Lower leg skin (tissue), 4 donors: ENCODE measurements around the gene CYP11A1. TPM values are rescaled to one million over a fixed set of nuclear protein-coding genes. Genes with fewer than 3 reads are reported as not detected.
A peak's percentile ranks its signal among the peaks of the same experiment; 100 is the strongest.

Source experiments
- DNase-seq, 2 donors: peaks; one replicate each; pipeline ENCODE4 v3.0.0-alpha.2; 2019; ENCODE audit warnings: low spot score in 2 of 2
- H3K4me3 ChIP-seq: fragments of 200-600 bp; sonication (generic); 2 replicates; pipeline ENCODE4 v1.5.1; 2017; ENCODE audit warnings: mild to moderate bottlenecking, low read depth; ENCODE audit not compliant: poor library complexity, severe bottlenecking
- POLR2A ChIP-seq, 2 donors: fragments of 450-650 bp; IDR thresholded peaks; one replicate each; pipeline ENCODE4 v1.6.1; 2016 to 2017; ENCODE audit warnings: antibody characterized with exemption in 2 of 2, mild to moderate bottlenecking in 1 of 2, moderate library complexity in 1 of 2
- WGBS, 2 donors: methylation state at CpG; one replicate each; pipeline ENCODE4 v1.1.5; 2018; 5-methylcytosine and 5-hydroxymethylcytosine counted together
- intact Hi-C: fragments of 100-400 bp; cut with DNase I; formaldehyde crosslinking; loops from one replicate; pipeline ENCODE4 v1.15.0; 2023; ENCODE audit warnings: low total_unique reads
- total RNA-seq, 4 donors: library from RNA; depleted of rRNA; stranded (reverse); fragments of >200 nt; gene quantifications; one replicate each; pipeline ENCODE4 v1.1.0, GENCODE V29; 2016
- TF ChIP-seq, protein P1 (sequence below), 3 donors: fragments of 450-650 bp; IDR thresholded peaks; one replicate each; pipeline ENCODE4 v1.5.1; 2016; ENCODE audit warnings: antibody characterized with exemption in 3 of 3, mild to moderate bottlenecking in 3 of 3, moderate library complexity in 2 of 3

The CYP11A1 gene
- total RNA-seq, 4 donors from 2014 or later: 0.34 to 0.75 (median 0.49) TPM; not detected in 1

DNA sequence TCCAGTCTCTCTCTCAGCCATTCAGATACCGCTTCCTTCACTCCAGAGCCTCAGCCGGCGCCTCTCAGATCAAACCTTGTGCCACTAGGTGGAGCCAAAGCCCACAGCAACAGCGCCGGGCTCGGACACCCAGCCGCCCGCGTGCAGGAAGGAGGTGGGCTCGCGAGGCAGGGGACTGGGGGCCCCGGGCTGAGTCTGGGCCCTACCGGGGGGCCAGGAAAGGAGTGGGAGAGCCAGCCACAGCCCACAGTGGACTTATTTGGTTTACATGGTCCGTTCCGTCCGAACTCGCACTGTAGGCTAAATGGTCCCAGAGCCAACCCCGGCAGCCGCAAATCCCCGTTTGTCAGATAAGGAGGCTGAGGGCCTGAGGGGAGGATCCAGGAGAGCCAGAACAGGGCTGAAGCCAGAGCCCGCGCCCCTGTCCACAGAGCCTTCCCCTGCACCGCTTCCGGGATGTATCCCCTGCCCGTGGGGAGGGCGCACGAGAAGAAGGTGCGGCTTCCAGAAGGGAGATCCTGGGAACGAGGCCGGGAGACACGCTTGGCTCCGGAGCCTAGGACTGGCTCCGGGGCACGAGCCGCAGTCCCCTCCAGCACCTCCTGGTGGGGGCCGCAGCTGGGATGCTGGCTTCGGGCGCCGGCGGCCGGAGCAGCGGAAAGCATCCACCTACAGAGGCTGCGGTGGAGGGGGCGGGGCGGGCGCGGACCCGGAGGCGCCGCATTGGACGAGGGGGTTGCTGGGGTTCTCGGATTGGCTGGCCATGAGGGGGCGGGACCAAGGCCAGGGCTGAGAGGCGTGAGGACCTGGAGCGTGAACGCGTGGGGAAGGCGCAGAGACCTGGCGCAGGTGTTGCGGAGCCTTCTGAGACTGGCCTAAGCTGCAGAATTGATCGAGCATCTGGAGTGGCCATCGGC lies 6.5 kb upstream of the CYP11A1 start:
- intact Hi-C loops: loop anchor here (5.0 to 10.0 kb wide), 2 partner anchors 121 to 258 kb away; no protein-coding TSS in a partner anchor
- TF ChIP-seq POLR2A (IDR thresholded peaks at IDR 0.05): no peak
- TF ChIP-seq, protein P1, sequence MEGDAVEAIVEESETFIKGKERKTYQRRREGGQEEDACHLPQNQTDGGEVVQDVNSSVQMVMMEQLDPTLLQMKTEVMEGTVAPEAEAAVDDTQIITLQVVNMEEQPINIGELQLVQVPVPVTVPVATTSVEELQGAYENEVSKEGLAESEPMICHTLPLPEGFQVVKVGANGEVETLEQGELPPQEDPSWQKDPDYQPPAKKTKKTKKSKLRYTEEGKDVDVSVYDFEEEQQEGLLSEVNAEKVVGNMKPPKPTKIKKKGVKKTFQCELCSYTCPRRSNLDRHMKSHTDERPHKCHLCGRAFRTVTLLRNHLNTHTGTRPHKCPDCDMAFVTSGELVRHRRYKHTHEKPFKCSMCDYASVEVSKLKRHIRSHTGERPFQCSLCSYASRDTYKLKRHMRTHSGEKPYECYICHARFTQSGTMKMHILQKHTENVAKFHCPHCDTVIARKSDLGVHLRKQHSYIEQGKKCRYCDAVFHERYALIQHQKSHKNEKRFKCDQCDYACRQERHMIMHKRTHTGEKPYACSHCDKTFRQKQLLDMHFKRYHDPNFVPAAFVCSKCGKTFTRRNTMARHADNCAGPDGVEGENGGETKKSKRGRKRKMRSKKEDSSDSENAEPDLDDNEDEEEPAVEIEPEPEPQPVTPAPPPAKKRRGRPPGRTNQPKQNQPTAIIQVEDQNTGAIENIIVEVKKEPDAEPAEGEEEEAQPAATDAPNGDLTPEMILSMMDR (IDR thresholded peaks at IDR 0.05): no peak
- peak overlapping the region; percentile 48 for H3K4me3 ChIP-seq
- 0 to 2% methylated on average over 42 to 55 of the region's 62 CpGs for WGBS, 2 donors
- DNase-seq: peak; percentile 91 to 99

DNA sequence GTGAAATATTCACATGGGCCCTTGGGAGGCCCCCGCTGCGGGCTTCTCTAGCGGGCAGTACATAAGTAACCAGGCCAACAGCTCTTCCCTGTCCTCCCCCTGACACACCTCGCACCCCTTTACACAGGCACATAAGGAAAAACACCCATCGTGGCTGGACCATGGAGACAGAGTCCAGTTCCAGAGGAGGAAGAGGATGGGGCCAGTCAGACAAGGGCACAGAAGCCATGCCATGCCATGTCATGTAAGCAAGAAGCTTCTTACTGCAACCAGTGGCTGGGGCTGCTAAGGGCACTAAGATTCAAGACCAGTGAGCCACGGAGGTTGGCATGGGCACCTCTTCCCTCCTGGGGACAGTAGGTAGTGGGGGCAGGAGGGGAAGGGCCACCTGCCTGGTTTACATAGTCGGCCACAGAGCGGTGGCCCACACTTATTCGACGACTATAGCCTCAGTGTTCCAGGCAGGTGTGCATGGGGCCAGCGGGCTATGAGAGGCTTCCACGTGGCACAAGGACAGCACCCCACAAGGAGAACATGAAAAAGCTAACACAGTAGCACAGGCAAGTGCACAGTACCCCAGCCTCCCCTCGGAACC lies 5.7 kb upstream of the CYP11A1 start:
- 55 to 61% methylated on average over 13 of the region's 13 CpGs for WGBS, 2 donors
- peak in 1 of 2 donors; percentile 76 for DNase-seq
- H3K4me3 ChIP-seq: no peak overlapping the region
- intact Hi-C loops: loop anchor here (5.0 to 10.0 kb wide), 2 partner anchors 122 to 259 kb away; no protein-coding TSS in a partner anchor
- TF ChIP-seq, protein P1 (IDR thresholded peaks at IDR 0.05): no peak
- TF ChIP-seq POLR2A (IDR thresholded peaks at IDR 0.05): no peak

DNA sequence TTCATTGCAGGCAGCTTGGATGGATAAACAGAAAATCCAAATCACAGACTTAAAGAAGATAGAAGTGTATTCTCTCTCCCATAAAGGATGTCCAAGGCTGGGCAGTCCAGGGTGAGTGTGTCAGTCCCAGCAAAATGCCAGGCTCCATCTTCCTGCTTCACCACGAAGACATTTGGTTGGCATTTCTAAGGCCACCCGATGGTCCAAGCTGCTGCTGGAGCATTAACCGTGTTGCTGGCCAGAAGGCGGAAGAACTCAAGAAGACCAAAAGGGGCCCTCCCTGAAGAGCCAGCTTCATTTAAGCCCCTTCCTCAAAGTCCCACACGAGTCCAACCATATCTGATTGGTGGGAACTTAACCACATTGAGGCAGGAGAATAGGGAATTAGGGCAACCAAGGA lies 3.0 kb upstream of the CYP11A1 start:
- no peak for TF ChIP-seq POLR2A (IDR thresholded peaks at IDR 0.05)
- TF ChIP-seq, protein P1 (IDR thresholded peaks at IDR 0.05): no peak
- WGBS, 2 donors: 81 to 86% methylated on average over 5 of the region's 5 CpGs
- H3K4me3 ChIP-seq: no peak overlapping the region
- DNase-seq: peak in 1 of 2 donors; percentile 52
- intact Hi-C loops: loop anchor here (5.0 to 10.0 kb wide), 2 partner anchors 124 to 262 kb away; no protein-coding TSS in a partner anchor

DNA sequence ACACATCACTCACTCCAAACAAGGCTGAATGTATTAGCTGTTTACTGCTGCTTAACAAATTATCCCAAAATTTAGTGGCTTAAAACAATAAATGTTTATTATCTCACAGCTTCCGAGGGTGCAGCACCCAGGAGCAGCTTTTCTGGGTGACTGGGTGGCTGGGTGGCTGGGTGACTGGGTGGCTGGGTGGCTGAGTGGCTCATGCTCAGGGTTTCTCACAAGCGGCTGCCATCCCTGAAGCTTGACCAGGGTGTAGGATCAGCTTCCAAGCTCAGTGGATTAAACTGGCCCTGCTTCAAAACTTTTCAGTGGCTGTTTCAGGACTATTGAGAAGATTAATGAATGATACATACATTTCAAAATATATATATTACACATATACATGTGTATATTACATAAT lies 2.3 kb upstream of the CYP11A1 start:
- H3K4me3 ChIP-seq: no peak overlapping the region
- intact Hi-C loops: loop anchor here (5.0 to 10.0 kb wide), 2 partner anchors 125 to 263 kb away; no protein-coding TSS in a partner anchor
- no peak for TF ChIP-seq POLR2A (IDR thresholded peaks at IDR 0.05)
- TF ChIP-seq, protein P1 (IDR thresholded peaks at IDR 0.05): no peak
- DNase-seq: peak in 1 of 2 donors; percentile 48
- WGBS, 2 donors: 86 to 90% methylated on average over 2 of the region's 2 CpGs

DNA sequence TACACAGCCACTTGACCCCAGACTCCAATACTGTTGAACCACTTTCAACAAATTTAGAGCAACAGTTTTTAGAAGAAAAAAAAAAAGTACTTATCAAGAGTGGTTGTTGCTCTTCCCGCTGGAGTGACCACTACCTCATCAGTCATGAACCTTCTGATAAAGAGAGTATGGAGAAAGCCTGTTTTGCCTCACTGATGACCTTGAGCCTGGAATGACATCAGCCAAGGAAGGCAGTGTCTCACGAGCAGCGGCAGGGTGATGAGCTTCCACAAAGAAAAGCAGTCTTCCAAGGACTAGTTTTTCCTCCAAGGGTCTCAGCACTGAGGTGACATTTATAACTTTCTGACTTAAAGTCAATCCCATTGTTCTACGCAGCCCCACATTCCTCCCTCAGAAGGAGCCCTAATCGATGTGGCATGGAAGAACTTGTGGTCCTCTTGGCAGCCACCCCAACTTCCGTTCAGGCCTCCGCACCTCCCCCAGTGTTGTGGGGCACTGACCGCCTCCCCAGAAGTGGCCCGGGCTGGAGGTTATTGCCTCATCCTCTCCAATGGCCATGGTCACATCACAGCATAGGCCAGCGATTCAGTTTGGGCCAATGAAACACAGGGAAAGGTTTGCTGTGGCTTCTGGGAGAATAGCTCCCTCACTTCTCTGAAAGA lies 1.8 kb upstream of the CYP11A1 start:
- H3K4me3 ChIP-seq: no peak overlapping the region
- WGBS, 2 donors: 70 to 75% methylated on average over 10 of the region's 10 CpGs
- DNase-seq: peak in 1 of 2 donors; percentile 37
- TF ChIP-seq POLR2A (IDR thresholded peaks at IDR 0.05): no peak
- TF ChIP-seq, protein P1 (IDR thresholded peaks at IDR 0.05): no peak
- intact Hi-C loops: no loop called here
